ENCODE data around the gene PLEKHF1.

Gene PLEKHF1

DNA sequence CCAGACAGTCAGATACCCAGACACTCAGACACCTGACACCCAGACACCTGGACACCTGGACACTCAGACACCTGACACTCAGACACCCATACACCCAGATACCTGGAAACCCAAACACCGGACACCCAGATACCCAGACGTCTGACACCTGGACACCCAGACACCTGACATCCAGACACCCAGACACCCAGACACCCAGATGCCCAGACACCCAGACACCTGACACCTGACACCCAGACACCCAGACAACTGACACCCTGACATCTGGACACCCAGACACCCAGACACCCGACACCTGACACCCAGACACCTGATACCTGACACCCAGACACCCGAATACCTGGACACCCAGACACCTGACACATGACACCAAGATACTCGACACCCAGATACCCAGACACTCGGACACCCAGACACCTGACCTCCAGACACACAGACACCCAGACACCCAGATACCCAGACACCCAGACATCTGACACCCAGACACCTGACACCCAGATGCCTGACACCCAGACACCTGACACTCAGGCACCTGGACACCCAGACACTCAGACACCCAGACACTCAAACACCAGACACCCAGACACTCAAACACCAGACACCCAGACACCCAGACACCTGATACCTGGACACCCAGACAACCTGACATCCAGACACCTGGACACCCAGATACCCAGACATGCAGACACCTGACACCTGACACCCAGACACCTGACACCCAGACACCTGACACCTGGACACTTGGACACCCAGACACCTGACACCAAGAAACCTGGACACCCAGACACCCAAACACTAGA, 30.7 kb downstream of the PLEKHF1 start:
- Histone ChIP-seq H3K9ac (ENCODE audit: low read length) (no peak overlapping the region), H2AFZ (ENCODE audit: low read length) (no peak overlapping the region), H3K36me3 (replicated peaks; ENCODE audit: insufficient read depth, low read length) (no peaks in the 10 kb centered on the region), H3K27ac (ENCODE audit: low read length) (no peak overlapping the region), H3K27me3 (replicated peaks; ENCODE audit: insufficient read depth, low read length) (no peaks in the 10 kb centered on the region), H3K4me2 (ENCODE audit: low read depth, low read length) (no peak overlapping the region), H3K9me3 (replicated peaks; ENCODE audit: insufficient read depth, low read length) (no peaks in the 10 kb centered on the region), H3K9me2 (replicated peaks; ENCODE audit: insufficient read depth, low read length) (no peaks in the 10 kb centered on the region), H3F3A (ENCODE audit: insufficient read depth, low read length) (no peaks in the 10 kb centered on the region), H3K4me3 (ENCODE audit: low read length) (no peak overlapping the region), H3K79me2 (ENCODE audit: low read length) (no peaks in the 10 kb centered on the region), H3K4me1 (ENCODE audit: low read length) (no peaks in the 10 kb centered on the region), H4K20me1 (ENCODE audit: insufficient read depth, low read length) (no peaks in the 10 kb centered on the region)
- no peak for DNase-seq
- TF ChIP-seq EZH2phosphoT487 (IDR thresholded peaks at IDR 0.05; ENCODE audit: low read length) (no peak), EZH2 (optimal IDR thresholded peaks at IDR 0.05; ENCODE audit: low read depth, low read length) (no peak)
- TF ChIP-seq, protein P1, sequence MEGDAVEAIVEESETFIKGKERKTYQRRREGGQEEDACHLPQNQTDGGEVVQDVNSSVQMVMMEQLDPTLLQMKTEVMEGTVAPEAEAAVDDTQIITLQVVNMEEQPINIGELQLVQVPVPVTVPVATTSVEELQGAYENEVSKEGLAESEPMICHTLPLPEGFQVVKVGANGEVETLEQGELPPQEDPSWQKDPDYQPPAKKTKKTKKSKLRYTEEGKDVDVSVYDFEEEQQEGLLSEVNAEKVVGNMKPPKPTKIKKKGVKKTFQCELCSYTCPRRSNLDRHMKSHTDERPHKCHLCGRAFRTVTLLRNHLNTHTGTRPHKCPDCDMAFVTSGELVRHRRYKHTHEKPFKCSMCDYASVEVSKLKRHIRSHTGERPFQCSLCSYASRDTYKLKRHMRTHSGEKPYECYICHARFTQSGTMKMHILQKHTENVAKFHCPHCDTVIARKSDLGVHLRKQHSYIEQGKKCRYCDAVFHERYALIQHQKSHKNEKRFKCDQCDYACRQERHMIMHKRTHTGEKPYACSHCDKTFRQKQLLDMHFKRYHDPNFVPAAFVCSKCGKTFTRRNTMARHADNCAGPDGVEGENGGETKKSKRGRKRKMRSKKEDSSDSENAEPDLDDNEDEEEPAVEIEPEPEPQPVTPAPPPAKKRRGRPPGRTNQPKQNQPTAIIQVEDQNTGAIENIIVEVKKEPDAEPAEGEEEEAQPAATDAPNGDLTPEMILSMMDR (IDR thresholded peaks at IDR 0.05; ENCODE audit: low read length), result no peak

DNA sequence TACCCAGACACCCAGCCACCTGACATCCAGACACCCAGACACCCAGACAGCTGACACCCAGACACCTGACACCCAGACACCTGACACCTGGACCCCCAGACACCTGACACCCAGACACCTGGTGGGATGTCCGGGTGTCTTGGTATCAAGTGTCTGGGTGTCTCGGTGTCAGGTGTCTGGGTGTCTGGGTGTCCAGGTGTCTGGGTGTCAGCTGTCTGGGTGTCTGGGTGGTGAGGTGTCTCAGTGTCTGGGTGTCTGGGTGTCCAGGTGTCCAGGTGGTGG, 31.2 kb downstream of the PLEKHF1 start:
- TF ChIP-seq, protein P1 (IDR thresholded peaks at IDR 0.05; ENCODE audit: low read length), result no peak
- TF ChIP-seq EZH2phosphoT487 (IDR thresholded peaks at IDR 0.05; ENCODE audit: low read length) (no peak), EZH2 (optimal IDR thresholded peaks at IDR 0.05; ENCODE audit: low read depth, low read length) (no peak)
- H3K4me2 ChIP-seq (ENCODE audit: low read depth, low read length), result no peak overlapping the region
- no peaks in the 10 kb centered on the region for H3K36me3 ChIP-seq (replicated peaks; ENCODE audit: insufficient read depth, low read length)
- H3K27me3 ChIP-seq (replicated peaks; ENCODE audit: insufficient read depth, low read length), result no peaks in the 10 kb centered on the region
- no peaks in the 10 kb centered on the region for H4K20me1 ChIP-seq (ENCODE audit: insufficient read depth, low read length)
- H3K9me2 ChIP-seq (replicated peaks; ENCODE audit: insufficient read depth, low read length), result no peaks in the 10 kb centered on the region
- no peaks in the 10 kb centered on the region for H3K4me1 ChIP-seq (ENCODE audit: low read length)
- no peak overlapping the region for H3K27ac ChIP-seq (ENCODE audit: low read length)
- no peaks in the 10 kb centered on the region for H3K79me2 ChIP-seq (ENCODE audit: low read length)
- no peaks in the 10 kb centered on the region for H3K9me3 ChIP-seq (replicated peaks; ENCODE audit: insufficient read depth, low read length)
- no peak for DNase-seq
- no peak overlapping the region for H3K9ac ChIP-seq (ENCODE audit: low read length)
- H3F3A ChIP-seq (ENCODE audit: insufficient read depth, low read length), result no peaks in the 10 kb centered on the region
- no peak overlapping the region for H2AFZ ChIP-seq (ENCODE audit: low read length)
- H3K4me3 ChIP-seq (ENCODE audit: low read length), result no peak overlapping the region

DNA sequence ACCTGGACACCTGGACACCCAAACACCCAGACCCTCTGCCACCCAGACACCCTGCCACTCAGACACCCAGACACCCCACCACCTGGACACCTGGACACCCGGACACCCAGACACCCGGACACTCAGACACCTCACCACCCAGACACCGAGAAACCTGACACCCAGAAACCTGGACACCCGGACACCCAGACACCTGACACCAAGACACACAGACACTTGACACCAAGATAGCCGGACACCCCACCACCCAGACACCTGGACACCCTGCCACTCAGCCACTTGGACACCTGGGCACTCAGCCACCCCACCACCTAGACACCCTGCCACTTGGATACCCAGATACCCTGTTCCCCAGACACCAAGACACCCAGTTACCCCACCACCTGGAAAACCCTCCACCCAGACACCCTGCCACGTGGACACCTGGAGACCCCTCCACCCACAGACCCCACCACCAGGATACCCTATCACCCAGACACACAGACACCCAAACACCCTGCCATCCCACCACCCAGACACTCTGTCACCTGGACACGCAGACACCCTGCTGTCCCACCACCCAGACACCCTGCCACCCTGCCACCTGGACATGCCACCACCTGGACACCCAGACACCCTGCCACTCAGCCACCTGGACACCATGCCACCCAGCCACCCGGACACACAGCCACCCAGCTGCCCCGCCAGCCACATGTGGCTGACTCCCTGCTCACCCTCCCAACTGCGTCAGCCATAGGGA, 32.4 kb downstream of the PLEKHF1 start:
- no peak overlapping the region for H3K27ac ChIP-seq (ENCODE audit: low read length)
- H3K4me2 ChIP-seq (ENCODE audit: low read depth, low read length), result no peak overlapping the region
- no peaks in the 10 kb centered on the region for H3K36me3 ChIP-seq (replicated peaks; ENCODE audit: insufficient read depth, low read length)
- no peaks in the 10 kb centered on the region for H3K9me3 ChIP-seq (replicated peaks; ENCODE audit: insufficient read depth, low read length)
- TF ChIP-seq EZH2 (optimal IDR thresholded peaks at IDR 0.05; ENCODE audit: low read depth, low read length) (no peak), EZH2phosphoT487 (IDR thresholded peaks at IDR 0.05; ENCODE audit: low read length) (no peak)
- TF ChIP-seq, protein P1 (IDR thresholded peaks at IDR 0.05; ENCODE audit: low read length), result no peak
- H3K4me1 ChIP-seq (ENCODE audit: low read length), result no peaks in the 10 kb centered on the region
- no peak overlapping the region for H3K4me3 ChIP-seq (ENCODE audit: low read length)
- H3K79me2 ChIP-seq (ENCODE audit: low read length), result no peaks in the 10 kb centered on the region
- H3K27me3 ChIP-seq (replicated peaks; ENCODE audit: insufficient read depth, low read length), result no peaks in the 10 kb centered on the region
- H3K9me2 ChIP-seq (replicated peaks; ENCODE audit: insufficient read depth, low read length), result no peaks in the 10 kb centered on the region
- H3F3A ChIP-seq (ENCODE audit: insufficient read depth, low read length), result no peaks in the 10 kb centered on the region
- no peak overlapping the region for H3K9ac ChIP-seq (ENCODE audit: low read length)
- no peaks in the 10 kb centered on the region for H4K20me1 ChIP-seq (ENCODE audit: insufficient read depth, low read length)
- DNase-seq, result no peak
- no peak overlapping the region for H2AFZ ChIP-seq (ENCODE audit: low read length)
